LoVo (cell line): Measurements from ENCODE around the gene GPN2.
A peak's percentile ranks its signal among the peaks of the same experiment; 100 is the strongest.
"Not testable (repeated sequence)": the region's sequence is repeated elsewhere in the genome, so short reads cannot be mapped to it uniquely, and the experiment has no call there.

ENCODE experiments used
- DNase-seq: peaks from one replicate; pipeline ENCODE4 v3.0.0-alpha.2; 2016; ENCODE audit warnings: low spot score

The GPN2 gene

DNA sequence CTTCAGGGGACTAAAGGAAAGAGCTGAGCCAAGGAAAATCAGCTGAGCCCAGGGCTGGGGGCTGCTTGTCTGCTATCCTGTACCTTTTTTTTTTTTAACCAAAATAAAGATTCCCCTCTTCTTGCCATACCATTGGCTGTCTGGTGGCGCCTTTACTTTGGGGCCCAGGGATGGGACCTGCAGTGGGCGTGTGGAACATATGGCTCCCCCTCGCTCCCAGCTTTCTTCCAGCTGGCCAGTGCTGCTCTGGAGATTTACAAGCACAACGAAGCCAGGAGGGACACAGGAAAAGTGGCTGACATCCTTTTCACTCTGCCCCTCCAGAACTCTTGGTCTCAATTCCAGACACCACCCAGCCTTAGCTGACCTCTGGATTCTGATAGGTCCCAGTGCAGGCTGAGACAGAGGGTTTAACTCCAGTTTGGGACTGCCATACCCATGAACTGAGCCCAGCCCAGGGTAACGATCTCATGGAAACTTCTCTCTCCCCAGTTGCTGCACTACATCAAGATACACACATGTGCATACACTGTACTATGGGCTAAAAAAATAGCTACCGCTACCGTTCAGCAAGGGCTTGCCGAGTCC, 32.5 kb downstream of the GPN2 start:
- DNase-seq: no peak

DNA sequence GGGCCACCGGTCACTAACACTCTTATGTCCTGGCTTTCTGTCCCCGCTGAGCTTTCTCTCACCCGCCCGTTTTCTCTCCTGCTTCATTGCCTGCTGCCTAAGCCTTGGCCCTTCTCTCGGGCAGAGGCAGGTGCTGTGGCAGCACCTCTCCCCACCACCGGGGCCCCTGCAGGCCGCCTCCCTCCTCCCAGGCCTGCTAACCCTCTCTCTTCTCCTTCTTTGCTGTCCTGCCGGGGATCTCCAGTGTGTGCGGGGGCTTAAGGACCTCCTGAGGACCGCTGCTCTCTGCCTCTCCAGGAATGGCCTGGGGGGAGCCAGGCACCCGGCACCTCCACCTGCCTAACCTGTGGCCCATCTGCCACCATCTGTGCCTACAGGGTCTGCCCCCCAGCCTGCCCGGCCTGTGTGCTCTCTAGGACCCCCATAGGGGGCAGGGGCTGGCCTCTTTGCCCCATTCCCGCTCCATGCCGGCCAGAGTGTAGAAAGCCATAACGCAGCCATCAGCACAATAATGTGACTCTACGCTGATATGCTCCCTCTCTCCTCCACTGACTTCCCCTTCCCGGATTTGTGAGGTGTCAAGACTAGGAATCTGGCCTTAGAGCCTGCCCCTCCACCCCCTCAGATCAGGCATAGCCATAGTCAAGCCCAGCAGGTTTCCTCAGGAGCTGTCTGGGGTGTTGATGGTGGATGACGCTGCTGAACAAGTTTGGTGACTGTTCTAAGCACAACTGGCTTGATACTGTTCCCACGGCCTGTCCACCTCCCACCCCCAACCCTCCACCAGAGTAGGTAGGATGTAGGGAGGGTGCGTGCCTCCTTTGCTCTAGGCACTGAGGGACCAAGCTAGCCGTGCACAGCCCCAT, 33.2 kb downstream of the GPN2 start:
- DNase-seq: no peak

DNA sequence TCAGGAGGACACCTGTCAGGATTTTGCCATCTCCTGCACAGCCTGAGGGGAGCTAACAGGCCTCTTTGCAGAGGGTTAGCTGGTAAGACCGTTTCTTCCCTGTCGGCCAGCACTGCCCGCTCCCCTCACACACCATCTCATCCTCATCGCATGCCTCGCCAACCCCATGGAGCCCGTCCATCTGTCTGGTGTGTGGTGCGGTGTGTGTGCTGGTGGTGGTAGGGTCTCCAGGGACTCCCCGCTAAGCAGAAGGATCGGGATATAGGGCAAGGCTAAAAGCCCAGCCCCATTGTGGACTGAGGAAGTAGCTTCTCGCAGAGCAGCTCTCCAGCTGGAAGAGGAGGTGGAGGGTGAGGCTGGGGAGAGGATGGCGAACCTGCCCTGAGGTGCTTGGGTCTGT, 33.9 kb downstream of the GPN2 start:
- no peak for DNase-seq

DNA sequence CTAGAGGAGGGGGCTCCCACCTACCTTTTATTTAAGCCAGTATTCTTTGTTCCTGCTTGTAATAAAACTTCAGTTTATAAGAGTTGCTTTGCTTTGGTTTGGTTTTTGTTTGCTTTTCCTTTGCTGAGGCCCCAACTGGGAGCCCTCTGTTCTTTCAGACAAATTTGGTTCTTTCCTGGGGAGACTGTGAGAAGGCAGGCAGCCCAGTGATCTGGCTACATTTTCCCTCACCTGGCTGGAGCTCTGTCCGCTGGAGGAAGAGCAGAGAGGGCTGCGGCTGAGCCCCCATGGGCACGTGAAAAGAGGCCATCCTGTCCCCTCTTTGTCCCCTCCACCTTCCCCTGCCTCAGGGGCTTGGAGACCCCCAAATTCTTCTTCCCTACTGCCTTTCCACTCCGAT, 34.4 kb downstream of the GPN2 start:
- DNase-seq: no peak

DNA sequence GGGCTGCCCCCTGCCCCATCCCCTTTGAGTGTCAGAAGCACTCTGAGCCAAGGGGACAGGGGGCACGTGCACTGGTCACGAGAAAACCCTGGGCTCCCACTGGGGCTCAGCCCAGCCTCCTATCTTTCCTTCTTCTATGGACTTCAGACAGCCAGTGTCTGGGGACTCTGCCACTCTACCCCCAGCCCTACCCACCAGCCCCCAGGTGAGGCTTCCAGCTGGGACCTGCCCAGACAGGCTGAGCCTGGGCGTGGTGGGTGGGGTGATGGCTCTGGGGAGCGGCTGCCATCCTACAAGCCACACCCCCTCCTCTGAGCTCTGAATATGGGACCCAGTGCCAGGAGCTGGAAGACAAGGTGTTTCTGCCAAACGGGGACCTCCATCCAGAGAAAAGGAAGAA, 35.2 kb downstream of the GPN2 start:
- peak; percentile 38 for DNase-seq

GRCh38 chr1:26853600-26853999, 36.5 kb downstream of the GPN2 start:
- no peak for DNase-seq

GRCh38 chr1:26853156-26853555, 36.9 kb downstream of the GPN2 start:
- DNase-seq: peak; percentile 92

- no peak for DNase-seq
Observed at GRCh38 chr1:26852701-26853100, 37.4 kb downstream of the GPN2 start.

DNA sequence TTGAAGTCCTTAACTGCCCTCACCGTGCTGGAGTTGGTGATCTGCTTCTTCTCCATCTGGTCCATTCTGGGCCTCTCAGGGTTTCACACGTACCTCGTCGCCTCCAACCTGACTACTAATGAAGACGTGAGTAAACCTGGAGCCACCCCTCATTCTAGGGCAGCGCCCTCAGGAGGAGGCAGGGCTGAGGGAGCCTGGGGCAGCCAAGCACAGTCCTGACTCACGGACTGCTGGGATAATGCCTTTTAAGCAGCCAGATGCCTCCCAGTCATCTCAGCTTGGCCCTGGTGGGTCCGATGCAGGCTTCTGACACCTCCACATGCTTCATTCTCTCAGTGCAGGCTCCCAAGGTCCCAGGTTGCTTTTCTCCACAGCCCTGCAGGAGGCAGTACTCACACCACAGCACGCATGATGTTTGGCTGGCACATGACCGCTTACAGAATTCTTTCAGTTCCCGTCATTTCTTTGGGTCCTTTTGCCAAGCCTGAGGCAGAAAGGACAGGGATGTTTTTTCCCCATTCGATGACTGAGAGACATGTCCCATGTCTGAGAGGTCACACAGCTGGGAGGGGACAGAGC, 38.9 kb downstream of the GPN2 start:
- no peak for DNase-seq

DNA sequence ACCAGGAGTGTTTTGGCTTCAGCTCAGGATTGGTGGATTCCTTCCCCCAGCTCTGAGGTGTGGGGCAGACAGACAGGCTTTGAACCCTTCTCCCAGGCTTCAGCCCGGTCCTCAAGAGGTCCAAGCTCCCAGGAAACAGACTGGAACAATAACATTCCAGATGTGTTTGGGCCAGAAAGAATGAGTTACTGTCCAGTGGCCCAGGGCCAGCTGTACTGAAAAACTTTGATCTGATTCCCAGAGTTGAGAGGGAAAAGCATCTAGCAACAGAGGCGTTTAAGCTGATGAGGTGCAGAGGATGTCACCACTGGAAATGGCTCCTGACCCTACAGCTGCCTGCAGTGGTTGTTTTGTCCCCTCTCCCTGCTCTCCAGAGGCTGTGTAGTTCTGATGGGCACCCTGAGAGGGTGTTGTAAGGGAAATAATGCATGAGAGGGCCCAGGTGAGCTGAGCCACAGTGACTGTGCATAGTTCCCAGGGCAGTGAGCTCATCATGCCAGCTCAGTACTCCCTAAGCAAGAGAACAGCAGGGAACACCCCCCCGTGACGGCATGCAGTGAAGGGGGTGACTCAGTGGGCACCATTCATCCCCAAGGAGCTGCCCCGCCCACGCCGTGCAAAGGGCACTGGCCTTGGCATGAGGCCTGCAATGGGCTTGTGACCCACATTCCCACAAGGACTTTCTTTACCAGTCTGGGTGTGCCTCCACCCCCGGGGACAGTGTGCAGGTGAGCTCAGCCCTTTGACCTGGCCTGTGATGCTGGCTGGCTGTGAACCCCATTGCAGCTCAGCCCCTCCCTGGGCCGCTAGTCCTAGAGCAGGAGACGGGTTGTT, 40.9 kb downstream of the GPN2 start:
- peak; percentile 94 for DNase-seq

DNA sequence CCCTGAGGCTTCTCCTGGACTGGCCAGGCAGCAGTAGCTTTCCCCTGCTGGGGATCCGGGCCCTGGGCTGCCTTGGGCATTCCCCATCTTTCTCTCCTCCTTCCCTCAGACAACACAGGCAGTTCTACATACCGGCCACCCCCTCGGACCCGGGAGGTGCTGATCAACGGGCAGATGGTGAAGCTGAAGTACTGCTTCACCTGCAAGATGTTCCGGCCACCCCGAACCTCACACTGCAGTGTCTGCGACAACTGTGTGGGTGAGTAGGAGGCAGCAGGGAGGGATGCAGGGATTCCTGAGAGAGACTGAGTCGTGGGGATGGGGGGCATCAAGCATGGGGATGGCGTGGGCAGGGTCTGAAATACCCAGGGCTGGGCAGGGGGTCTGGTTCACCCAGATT, 41.6 kb downstream of the GPN2 start:
- DNase-seq: no peak

DNA sequence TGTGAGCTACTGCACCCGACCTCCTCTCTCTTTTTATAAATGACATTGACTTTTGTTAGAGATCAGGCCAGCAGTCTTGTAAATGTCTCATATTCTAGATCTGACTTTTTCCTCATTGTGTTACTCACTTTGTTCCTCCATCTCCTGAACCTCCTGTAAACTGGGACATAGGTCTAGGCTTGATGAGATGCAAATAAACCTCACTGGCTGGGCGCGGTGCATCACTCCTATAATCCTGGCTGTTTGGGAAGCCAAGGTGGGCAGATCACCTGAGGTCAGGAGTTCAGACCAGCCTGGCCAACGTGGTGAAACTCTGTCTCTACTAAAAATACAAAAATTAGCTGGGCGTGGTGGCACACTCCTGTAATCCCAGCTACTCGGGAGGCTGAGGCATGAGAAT, 42.3 kb downstream of the GPN2 start:
- not testable (repeated sequence) for DNase-seq

DNA sequence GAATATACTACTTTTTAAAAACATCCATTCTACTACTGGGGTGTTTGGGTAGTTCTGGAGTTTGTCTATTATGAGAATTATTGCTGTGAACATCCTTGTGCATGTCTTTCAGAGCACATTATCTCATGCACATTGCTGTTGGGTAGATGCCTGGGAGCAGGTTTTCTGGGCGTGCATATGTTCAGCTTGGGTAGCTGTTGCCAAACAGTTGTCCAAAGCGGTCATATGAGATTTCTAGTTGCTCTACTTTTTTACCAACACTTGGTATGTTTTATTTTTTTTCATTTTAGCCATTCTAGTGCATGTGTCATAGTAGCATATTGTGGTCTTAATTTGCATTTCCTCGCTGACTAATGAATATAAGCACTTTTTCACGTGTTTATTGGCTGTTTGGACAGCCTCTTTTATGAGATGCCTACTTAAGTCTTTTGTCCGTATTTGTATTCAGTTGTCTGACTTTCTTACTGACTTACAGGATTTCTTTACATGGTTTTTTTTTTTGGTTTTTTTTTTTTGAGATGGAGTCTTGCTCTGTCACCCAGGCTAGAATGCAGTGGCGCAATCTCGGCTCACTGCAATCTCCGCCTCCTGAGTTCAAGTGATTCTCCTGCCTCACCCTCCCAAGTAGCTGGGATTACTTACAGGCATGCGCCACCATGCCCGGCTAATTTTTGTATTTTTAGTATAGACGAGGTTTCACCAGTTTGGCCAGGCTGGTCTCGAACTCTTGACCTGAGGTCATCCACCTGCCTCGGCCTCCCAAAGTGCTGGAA, 45.5 kb downstream of the GPN2 start:
- no peak for DNase-seq

DNA sequence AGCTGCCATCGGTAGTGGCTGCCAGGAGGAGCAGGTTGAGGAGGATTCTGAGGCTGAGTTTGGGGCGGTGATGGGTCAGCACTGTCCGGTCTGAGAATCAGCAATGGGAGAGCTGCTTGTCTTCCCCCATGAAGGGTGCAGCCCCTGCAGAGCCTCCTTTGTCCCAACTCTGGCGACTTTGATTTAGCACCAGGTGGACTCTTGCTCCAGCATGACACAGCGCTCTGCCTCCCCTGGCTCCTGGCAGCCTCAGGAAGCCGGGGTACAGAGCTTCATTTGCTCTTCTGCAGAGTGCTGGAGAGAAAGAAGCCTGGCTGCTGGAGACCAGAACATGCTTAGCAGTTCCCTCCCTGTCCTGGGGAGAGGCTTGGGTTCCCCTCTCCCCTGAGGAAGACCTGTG, 50.3 kb downstream of the GPN2 start:
- DNase-seq: no peak

DNA sequence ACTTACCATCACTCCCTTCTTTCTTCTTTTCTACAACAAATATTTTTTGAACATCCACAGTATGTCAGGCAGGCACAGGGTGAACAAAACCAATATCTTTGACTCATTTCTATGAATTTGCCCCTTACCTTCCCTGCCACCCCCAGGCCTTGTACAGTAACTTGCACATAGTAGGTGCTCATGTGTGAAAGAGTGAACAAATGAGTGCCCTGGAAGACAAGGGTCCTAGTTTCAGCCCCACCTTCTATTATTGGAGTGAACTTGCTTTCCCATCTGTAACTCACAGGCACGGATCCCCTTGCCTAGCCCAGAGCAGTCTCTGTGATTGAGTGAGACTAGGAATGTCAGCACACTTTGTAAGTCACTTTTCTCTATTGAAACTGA, 50.8 kb downstream of the GPN2 start:
- no peak for DNase-seq

DNA sequence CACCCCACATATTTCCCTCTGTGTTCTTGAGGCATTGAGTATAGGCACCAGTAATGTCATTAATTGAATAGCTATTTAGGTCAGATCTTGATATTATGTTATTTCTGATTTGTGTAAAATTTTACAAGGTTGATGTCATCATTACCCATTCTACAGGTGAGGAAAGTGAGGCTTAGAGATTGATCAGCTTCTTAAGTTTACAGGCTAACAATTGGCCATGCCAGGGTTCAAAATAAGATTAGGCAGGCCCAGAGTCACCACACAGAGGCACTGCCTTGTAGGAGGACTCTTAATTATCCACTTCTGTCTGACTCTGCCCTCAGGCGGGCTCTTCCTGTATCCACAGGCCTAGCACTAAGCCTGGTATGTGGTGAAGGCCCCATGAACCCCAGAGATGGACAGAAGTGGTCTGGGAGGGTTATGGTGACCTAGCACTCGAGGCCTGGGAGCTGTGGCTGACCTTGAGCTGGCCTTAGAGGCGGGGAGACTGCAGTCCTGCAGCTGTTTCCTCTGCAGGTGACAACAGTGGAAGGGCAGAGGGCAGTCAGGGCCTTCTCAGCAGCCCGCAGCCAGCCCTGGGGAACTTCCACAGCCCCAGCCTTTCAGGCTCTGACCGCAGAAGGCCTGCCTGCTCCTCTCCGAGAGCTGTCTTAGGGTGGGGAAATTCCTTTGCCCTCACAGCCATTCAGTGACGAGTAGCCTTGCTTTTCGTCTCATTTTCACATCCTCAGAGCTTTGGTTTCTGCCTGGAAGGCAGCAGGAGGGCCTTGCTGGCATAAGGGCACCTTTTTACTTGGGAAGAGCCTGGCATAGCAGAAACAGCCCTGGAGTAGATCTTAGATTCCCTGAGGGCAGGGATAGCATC, 51.4 kb downstream of the GPN2 start:
- DNase-seq: no peak

GRCh38 chr1:26837665-26838064, 52.4 kb downstream of the GPN2 start:
- DNase-seq: not testable (repeated sequence)

GRCh38 chr1:26833432-26834405, 56.4 kb downstream of the GPN2 start:
- no peak for DNase-seq

GRCh38 chr1:26832249-26832960, 57.7 kb downstream of the GPN2 start:
- DNase-seq: no peak
